Right lobe of liver (tissue), 6 donors: ENCODE measurements around the gene HMGN5. TPM values are rescaled to one million over a fixed set of nuclear protein-coding genes. Genes with fewer than 3 reads are reported as not detected.

Experiments
- ATAC-seq, 4 donors: fragments of 200-7000 bp; cut with Tn5 transposase; one replicate each; pipeline ENCODE4 v1.9.1; 2020; ENCODE audit warnings: mild to moderate bottlenecking in 4 of 4, moderate library complexity in 4 of 4
- DNase-seq, 3 donors: peaks; one replicate each; pipeline ENCODE4 v3.0.0-alpha.2; 2020
- H3K27ac ChIP-seq, 3 donors: fragments of 200-600 bp; one replicate each; pipeline ENCODE4 v1.8.0; 2022
- H3K27me3 ChIP-seq, 2 donors: fragments of 200-600 bp; one replicate each; pipeline ENCODE4 v1.8.0; 2022
- H3K36me3 ChIP-seq, 4 donors: fragments of 200-600 bp; sonication (generic) in 1 of 4; one replicate each; pipeline versions ENCODE4 v1.5.1 to v1.8.0; 2017 to 2022; ENCODE audit warnings: control low read depth in 1 of 4
- H3K4me1 ChIP-seq, 4 donors: fragments of 200-600 bp; sonication (generic) in 1 of 4; one replicate each; pipeline versions ENCODE4 v1.5.1 to v1.8.0; 2017 to 2022; ENCODE audit warnings: control low read depth in 1 of 4
- H3K4me3 ChIP-seq, 3 donors: fragments of 200-600 bp; one replicate each; pipeline ENCODE4 v1.8.0; 2022
- H3K9me3 ChIP-seq, 4 donors: fragments of 200-600 bp; sonication (generic) in 1 of 4; one replicate each; pipeline versions ENCODE4 v1.5.1 to v1.8.0; 2017 to 2022; ENCODE audit warnings: control low read depth in 1 of 4
- POLR2A ChIP-seq: fragments of 450-650 bp; IDR thresholded peaks from one replicate; pipeline ENCODE4 v1.6.1; 2017; ENCODE audit warnings: antibody characterized with exemption, mild to moderate bottlenecking
- WGBS: methylation state at CpG from one replicate; pipeline ENCODE4 v1.1.6; 2018; ENCODE audit warnings: low coverage, low lambda C conversion rate; ENCODE audit not compliant: insufficient coverage; ENCODE audit errors: missing lambda C conversion rate; 5-methylcytosine and 5-hydroxymethylcytosine counted together
- intact Hi-C, 2 donors: fragments of 100-400 bp; cut with DNase I; formaldehyde crosslinking; loops; one replicate each; pipeline versions ENCODE4 v1.11.2 to v1.14.1; 2022
- total RNA-seq, 6 experiments: library from RNA; depleted of rRNA in 2 of 6; stranded (reverse); fragments of >200 nt in 2 of 6; fragmentation: NEBNext Ultra II Directional in 3 of 6; extraction: Animal tissue kit (Norgen Biotek cat#: 25700) in 3 of 6; gene quantifications; one replicate each; pipeline versions ENCODE4 v1.1.0 to v1.2.4, GENCODE V29; 2016 to 2023
- TF ChIP-seq, protein P1 (sequence below), 4 donors: fragments of 200-600 bp in 3 of 4; fragments of 450-650 bp in 1 of 4; IDR thresholded peaks; one replicate each; pipeline versions ENCODE4 v1.5.1 to v1.8.0; 2016 to 2022; ENCODE audit warnings: antibody characterized with exemption in 4 of 4, mild to moderate bottlenecking in 2 of 4
- donor health status: DM: no; HTN: yes; CAD: no.
- donor health status: DM: no; HTN: no; CAD: no.
- donor health status: DM: no; HTN: no; CAD: no.
- donor health status: DM: no; HTN: yes; CAD: no.
- donor health status: DM: no; HTN: yes; CAD: no.

The HMGN5 gene
- total RNA-seq, 6 experiments from 2014 or later, result 1.9 to 5.5 (median 3.4) TPM

DNA sequence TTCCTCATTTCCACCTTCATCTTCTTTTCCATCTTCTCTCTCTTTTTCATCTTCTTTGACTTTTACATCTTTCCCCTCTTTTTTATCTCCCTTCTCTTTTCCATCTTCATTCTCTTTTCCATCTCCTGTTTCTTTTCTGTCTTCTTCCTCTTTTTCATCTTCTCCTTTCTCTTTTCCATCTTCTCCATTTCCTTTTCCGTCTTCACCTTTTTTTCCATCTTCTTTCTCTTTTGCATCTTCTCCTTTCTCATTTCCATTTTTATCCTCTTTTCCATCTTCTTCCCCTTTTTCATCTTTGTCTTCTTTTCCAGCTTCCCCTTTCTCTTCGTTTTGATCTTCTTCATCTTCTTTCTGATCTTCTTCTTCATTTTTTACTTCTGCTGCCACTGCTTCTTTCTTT, 87.0 kb downstream of the HMGN5 start:
- no peak for DNase-seq
- TF ChIP-seq, protein P1, sequence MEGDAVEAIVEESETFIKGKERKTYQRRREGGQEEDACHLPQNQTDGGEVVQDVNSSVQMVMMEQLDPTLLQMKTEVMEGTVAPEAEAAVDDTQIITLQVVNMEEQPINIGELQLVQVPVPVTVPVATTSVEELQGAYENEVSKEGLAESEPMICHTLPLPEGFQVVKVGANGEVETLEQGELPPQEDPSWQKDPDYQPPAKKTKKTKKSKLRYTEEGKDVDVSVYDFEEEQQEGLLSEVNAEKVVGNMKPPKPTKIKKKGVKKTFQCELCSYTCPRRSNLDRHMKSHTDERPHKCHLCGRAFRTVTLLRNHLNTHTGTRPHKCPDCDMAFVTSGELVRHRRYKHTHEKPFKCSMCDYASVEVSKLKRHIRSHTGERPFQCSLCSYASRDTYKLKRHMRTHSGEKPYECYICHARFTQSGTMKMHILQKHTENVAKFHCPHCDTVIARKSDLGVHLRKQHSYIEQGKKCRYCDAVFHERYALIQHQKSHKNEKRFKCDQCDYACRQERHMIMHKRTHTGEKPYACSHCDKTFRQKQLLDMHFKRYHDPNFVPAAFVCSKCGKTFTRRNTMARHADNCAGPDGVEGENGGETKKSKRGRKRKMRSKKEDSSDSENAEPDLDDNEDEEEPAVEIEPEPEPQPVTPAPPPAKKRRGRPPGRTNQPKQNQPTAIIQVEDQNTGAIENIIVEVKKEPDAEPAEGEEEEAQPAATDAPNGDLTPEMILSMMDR (IDR thresholded peaks at IDR 0.05), result no peak
- TF ChIP-seq POLR2A, result no peak
- WGBS, result 37% methylated on average over 2 of the region's 2 CpGs
- Histone ChIP-seq H3K9me3 (no peaks in the 10 kb centered on the region), H3K36me3 (peaks cover 0 to 7% (median 2%) of the 10 kb centered on the region in 4 donors), H3K27ac (no peak overlapping the region), H3K27me3 (no peaks in the 10 kb centered on the region), H3K4me1 (no peaks in the 10 kb centered on the region), H3K4me3 (no peak overlapping the region)
- no peak for ATAC-seq
- intact Hi-C loops, result no loop called here

DNA sequence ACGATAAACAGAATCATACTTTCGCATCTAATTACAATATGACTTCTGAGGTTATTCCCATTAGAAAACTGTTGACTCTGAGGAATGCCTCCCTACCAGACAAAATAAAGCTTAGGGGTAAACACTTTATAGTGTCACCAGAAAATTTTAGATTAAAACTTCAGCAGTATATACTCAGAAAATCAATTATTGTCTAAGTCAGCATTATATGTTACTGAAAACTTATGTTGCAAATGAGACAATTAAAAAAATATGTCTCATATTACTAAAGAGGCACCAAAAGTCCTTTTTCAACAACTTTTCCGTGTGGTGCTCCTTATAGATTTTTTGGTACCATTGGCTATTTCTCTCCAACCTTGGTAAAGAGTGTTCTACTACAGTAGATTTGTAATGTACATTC, 91.4 kb downstream of the HMGN5 start:
- Histone ChIP-seq H3K36me3 (peaks cover 0 to 7% (median 2%) of the 10 kb centered on the region in 4 donors), H3K27me3 (no peaks in the 10 kb centered on the region), H3K4me3 (no peak overlapping the region), H3K4me1 (no peaks in the 10 kb centered on the region), H3K27ac (no peak overlapping the region), H3K9me3 (no peaks in the 10 kb centered on the region)
- DNase-seq, result no peak
- intact Hi-C loops, result no loop called here
- TF ChIP-seq POLR2A, result no peak
- TF ChIP-seq, protein P1 (IDR thresholded peaks at IDR 0.05), result no peak
- ATAC-seq, result no peak
- WGBS, result 73% methylated on average over 3 of the region's 3 CpGs

DNA sequence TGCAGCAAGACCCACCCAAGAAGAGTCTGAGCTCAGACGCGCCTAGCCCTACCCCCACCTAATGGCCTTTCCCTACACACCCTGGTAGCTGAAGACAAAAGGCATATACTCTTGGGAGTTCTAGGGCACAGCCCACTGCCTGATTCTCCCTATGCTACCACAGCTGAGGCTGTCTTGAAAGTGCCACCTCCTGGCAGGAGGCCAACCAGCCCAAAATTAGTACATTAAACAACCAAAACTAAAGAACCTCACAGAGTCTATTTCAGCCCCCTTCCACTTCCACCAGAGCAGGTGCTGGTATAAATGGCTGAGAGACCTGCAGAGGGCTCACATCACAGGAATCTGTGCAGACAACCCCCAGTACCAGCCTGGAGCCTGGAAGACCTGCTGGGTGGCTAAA, 119.1 kb downstream of the HMGN5 start:
- intact Hi-C loops, result no loop called here
- Histone ChIP-seq H3K27ac (no peak overlapping the region), H3K9me3 (no peaks in the 10 kb centered on the region), H3K27me3 (no peaks in the 10 kb centered on the region), H3K4me3 (no peak overlapping the region), H3K36me3 (no peaks in the 10 kb centered on the region), H3K4me1 (no peaks in the 10 kb centered on the region)
- DNase-seq, result no peak
- TF ChIP-seq, protein P1 (IDR thresholded peaks at IDR 0.05), result no peak
- no peak for TF ChIP-seq POLR2A
- no peak for ATAC-seq
- 94% methylated on average over 2 of the region's 2 CpGs for WGBS

Other genes starting within 250 kb of the HMGN5 start
- 10 to 100 TPM; 12.4 to 35.3 (median 23.5) TPM for gene SH3BGRL, start 189 bp upstream of the HMGN5 start, total RNA-seq